MM.1S (cell line): ENCODE measurements around the gene OR10J4.

Source experiments
- DNase-seq: peaks from one replicate; pipeline ENCODE4 v3.0.0-alpha.2; 2015
- H2AFZ ChIP-seq: fragments of 300-600 bp; sonication (generic); 2 replicates; pipeline ENCODE4 v1.6.0; 2016; ENCODE audit warnings: antibody characterized with exemption, low read length
- H3F3A ChIP-seq: fragments of 300-600 bp; sonication (generic); 2 replicates; pipeline ENCODE4 v1.6.1; 2016; ENCODE audit warnings: mild to moderate bottlenecking, antibody characterized with exemption, low read length, moderate library complexity, mixed read lengths; ENCODE audit not compliant: insufficient read depth
- H3K27ac ChIP-seq: fragments of 300-600 bp; sonication (generic); 2 replicates; pipeline ENCODE4 v1.5.1; 2016; ENCODE audit warnings: mild to moderate bottlenecking, low read length
- H3K27me3 ChIP-seq: fragments of 300-600 bp; sonication (generic); replicated peaks from 2 replicates; pipeline ENCODE4 v1.6.0; 2016; ENCODE audit warnings: low read length; ENCODE audit not compliant: insufficient read depth
- H3K36me3 ChIP-seq: fragments of 300-600 bp; sonication (generic); replicated peaks from 2 replicates; pipeline ENCODE4 v1.6.1; 2016; ENCODE audit warnings: mild to moderate bottlenecking, low read length, mixed read lengths; ENCODE audit not compliant: insufficient read depth
- H3K4me1 ChIP-seq: fragments of 300-600 bp; sonication (generic); 2 replicates; pipeline ENCODE4 v1.6.1; 2016; ENCODE audit warnings: low read length, mixed read lengths
- H3K4me2 ChIP-seq: fragments of 300-600 bp; sonication (generic); 2 replicates; pipeline ENCODE4 v1.6.0; 2016; ENCODE audit warnings: low read depth, low read length
- H3K4me3 ChIP-seq: fragments of 300-600 bp; sonication (generic); 2 replicates; pipeline ENCODE4 v1.5.1; 2016; ENCODE audit warnings: low read length, mixed read lengths
- H3K79me2 ChIP-seq: fragments of 300-600 bp; sonication (generic); 2 replicates; pipeline ENCODE4 v1.6.1; 2016; ENCODE audit warnings: mixed run types, low read length, mixed read lengths
- H3K9ac ChIP-seq: fragments of 300-600 bp; sonication (generic); 2 replicates; pipeline ENCODE4 v1.6.1; 2016; ENCODE audit warnings: low read length, mixed read lengths
- H3K9me2 ChIP-seq: fragments of 300-600 bp; sonication (generic); replicated peaks from 2 replicates; pipeline ENCODE4 v1.6.1; 2016; ENCODE audit warnings: mild to moderate bottlenecking, low read length, mixed read lengths; ENCODE audit not compliant: insufficient read depth
- H3K9me3 ChIP-seq: fragments of 300-600 bp; sonication (generic); replicated peaks from 2 replicates; pipeline ENCODE4 v1.6.1; 2016; ENCODE audit warnings: mild to moderate bottlenecking, low read length, mixed read lengths; ENCODE audit not compliant: insufficient read depth
- H4K20me1 ChIP-seq: fragments of 300-600 bp; sonication (generic); 2 replicates; pipeline ENCODE4 v1.6.1; 2016; ENCODE audit warnings: mild to moderate bottlenecking, low read length, moderate library complexity, mixed read lengths; ENCODE audit not compliant: insufficient read depth
- EZH2 ChIP-seq: fragments of 300-600 bp; sonication (generic); optimal IDR thresholded peaks from 2 replicates; pipeline ENCODE3; 2017; ENCODE audit warnings: low read depth, mild to moderate bottlenecking, antibody characterized with exemption, low read length, mixed read lengths
- EZH2phosphoT487 ChIP-seq: fragments of 300-600 bp; sonication (generic); IDR thresholded peaks from 2 replicates; pipeline ENCODE4 v1.6.1; 2018; ENCODE audit warnings: antibody characterized with exemption, low read length
- TF ChIP-seq, protein P1 (sequence below): fragments of 300-600 bp; sonication (generic); IDR thresholded peaks from 2 replicates; pipeline ENCODE4 v1.5.1; 2016; ENCODE audit warnings: antibody characterized with exemption, low read length, mixed read lengths

Gene OR10J4

DNA sequence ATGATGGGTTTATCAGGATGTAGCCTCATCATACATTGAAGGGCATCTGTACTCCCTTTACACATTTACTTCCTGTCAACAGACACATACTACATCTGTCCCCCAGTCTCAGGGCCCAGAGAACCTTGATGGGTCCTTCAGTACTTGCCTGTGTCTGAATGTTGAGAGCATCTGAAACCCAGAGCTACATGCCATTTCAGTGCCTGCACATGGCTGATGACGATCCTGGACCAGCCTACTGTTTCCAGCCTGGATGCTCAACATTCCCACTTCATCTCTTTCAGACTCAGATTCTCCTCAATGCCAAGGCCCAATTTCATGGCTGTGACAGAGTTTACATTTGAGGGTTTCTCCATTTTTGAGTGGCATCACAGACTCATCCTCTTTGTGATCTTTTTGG lies at the start of gene OR10J4:
OR10J4 (plus strand) TSS at position 301 of the 400 bp plus-strand sequence.
- no peak within 1 kb of the TSS for H3K4me2 ChIP-seq
- H2AFZ ChIP-seq, result no peak within 1 kb of the TSS
- no peaks in the 10 kb centered on the region for H3K27me3 ChIP-seq
- no peaks in the 10 kb centered on the region for H4K20me1 ChIP-seq
- no peaks in the 10 kb centered on the region for H3K79me2 ChIP-seq
- no peak for DNase-seq
- H3K9me2 ChIP-seq, result no peaks in the 10 kb centered on the region
- no peak within 1 kb of the TSS for H3K9ac ChIP-seq
- no peak within 1 kb of the TSS for H3K27ac ChIP-seq
- H3K4me1 ChIP-seq, result no peaks in the 10 kb centered on the region
- H3K4me3 ChIP-seq, result no peak within 1 kb of the TSS
- no peaks in the 10 kb centered on the region for H3K36me3 ChIP-seq
- TF ChIP-seq EZH2phosphoT487 (no peak), EZH2 (no peak)
- TF ChIP-seq, protein P1, sequence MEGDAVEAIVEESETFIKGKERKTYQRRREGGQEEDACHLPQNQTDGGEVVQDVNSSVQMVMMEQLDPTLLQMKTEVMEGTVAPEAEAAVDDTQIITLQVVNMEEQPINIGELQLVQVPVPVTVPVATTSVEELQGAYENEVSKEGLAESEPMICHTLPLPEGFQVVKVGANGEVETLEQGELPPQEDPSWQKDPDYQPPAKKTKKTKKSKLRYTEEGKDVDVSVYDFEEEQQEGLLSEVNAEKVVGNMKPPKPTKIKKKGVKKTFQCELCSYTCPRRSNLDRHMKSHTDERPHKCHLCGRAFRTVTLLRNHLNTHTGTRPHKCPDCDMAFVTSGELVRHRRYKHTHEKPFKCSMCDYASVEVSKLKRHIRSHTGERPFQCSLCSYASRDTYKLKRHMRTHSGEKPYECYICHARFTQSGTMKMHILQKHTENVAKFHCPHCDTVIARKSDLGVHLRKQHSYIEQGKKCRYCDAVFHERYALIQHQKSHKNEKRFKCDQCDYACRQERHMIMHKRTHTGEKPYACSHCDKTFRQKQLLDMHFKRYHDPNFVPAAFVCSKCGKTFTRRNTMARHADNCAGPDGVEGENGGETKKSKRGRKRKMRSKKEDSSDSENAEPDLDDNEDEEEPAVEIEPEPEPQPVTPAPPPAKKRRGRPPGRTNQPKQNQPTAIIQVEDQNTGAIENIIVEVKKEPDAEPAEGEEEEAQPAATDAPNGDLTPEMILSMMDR, result no peak
- H3K9me3 ChIP-seq, result no peaks in the 10 kb centered on the region; the same call in 1 of the 2 replicates
- H3F3A ChIP-seq, result no peaks in the 10 kb centered on the region

DNA sequence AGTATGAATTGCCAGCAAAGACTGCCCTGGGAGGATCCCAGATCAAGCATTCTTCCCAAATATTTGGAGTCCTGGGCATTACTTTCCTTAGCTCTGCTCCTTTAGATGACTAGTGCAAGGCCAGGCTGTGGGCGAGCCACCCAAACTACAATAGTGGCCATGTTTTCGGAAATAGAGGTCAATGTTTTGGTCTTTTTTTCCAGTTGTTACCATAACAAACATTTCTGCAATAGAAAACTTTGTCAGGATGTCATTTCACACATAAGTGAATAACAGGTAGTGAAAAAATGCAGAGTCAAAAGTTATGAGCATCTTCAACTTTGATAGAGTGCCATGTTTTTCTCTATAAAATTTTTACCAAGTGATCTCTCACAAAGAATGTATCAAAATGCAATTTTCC lies 25.2 kb upstream of the OR10J4 start:
- H3K9ac ChIP-seq, result no peak overlapping the region
- no peak overlapping the region for H3K4me2 ChIP-seq
- no peaks in the 10 kb centered on the region for H3K79me2 ChIP-seq
- DNase-seq, result no peak
- H4K20me1 ChIP-seq, result no peaks in the 10 kb centered on the region
- no peak overlapping the region for H2AFZ ChIP-seq
- no peaks in the 10 kb centered on the region for H3K4me1 ChIP-seq
- no peak overlapping the region for H3K4me3 ChIP-seq
- no peak overlapping the region for H3K27ac ChIP-seq
- H3F3A ChIP-seq, result no peaks in the 10 kb centered on the region
- H3K9me2 ChIP-seq, result no peaks in the 10 kb centered on the region
- no peaks in the 10 kb centered on the region for H3K36me3 ChIP-seq
- TF ChIP-seq, protein P1, result no peak
- TF ChIP-seq EZH2phosphoT487, result no peak
- TF ChIP-seq EZH2, result no peak
- H3K9me3 ChIP-seq, result no peaks in the 10 kb centered on the region
- H3K27me3 ChIP-seq, result no peaks in the 10 kb centered on the region

- H3K9me2 ChIP-seq, result no peaks in the 10 kb centered on the region
- H3K27ac ChIP-seq, result no peak overlapping the region
- H3K4me1 ChIP-seq, result no peaks in the 10 kb centered on the region
- no peaks in the 10 kb centered on the region for H3K79me2 ChIP-seq
- H3K4me2 ChIP-seq, result no peak overlapping the region
- no peak for DNase-seq
- no peaks in the 10 kb centered on the region for H4K20me1 ChIP-seq
- H3K4me3 ChIP-seq, result no peak overlapping the region
- no peak overlapping the region for H3K9ac ChIP-seq
- TF ChIP-seq EZH2phosphoT487, result no peak
- TF ChIP-seq, protein P1, result no peak
- no peak for TF ChIP-seq EZH2
- no peak overlapping the region for H2AFZ ChIP-seq
- H3K9me3 ChIP-seq, result no peaks in the 10 kb centered on the region
- H3K27me3 ChIP-seq, result no peaks in the 10 kb centered on the region
- H3K36me3 ChIP-seq, result no peaks in the 10 kb centered on the region
- H3F3A ChIP-seq, result no peaks in the 10 kb centered on the region
Measured at GRCh38 chr1:159408862-159409400, 23.1 kb upstream of the OR10J4 start.
